ENCODE results near the gene FEM1C. TPM values are rescaled to one million over a fixed set of nuclear protein-coding genes. Genes with fewer than 3 reads are reported as not detected.

FEM1C gene
- total and polyA plus RNA-seq, 9 of the 15 experiments (the other 6 are each of a cell fraction or from before 2014, with no cell fraction given): 1.4 to 9.3 (median 4.3) TPM

DNA sequence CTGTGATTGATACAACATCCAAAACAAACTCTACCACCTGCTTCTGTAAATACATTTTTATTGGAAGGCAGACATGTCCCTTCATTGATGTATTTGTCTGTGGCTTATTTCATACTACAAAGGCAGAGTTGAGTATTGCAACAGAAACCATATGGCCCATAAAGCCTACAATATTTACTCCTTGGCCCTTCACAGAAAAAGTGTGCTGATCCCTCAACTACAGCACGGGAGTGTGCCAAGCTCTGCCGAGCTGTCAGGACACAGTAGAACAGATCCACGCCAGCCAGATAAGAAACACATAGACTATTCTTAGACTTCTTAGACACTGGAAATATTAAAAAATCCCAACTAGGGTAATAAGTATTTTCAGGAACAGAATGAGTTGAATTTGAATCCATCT is 44.5 kb upstream of the FEM1C start (continued):
- no peak for TF ChIP-seq CTCFL (IDR thresholded peaks at IDR 0.05; ENCODE audit: borderline replicate concordance, insufficient read depth, low read depth, low read length, poor library complexity, severe bottlenecking)
- no peak for TF ChIP-seq ZNF589 (CRISPR knock-in tag; IDR thresholded peaks at IDR 0.05; ENCODE audit: low read depth)
- TF ChIP-seq, protein P1, sequence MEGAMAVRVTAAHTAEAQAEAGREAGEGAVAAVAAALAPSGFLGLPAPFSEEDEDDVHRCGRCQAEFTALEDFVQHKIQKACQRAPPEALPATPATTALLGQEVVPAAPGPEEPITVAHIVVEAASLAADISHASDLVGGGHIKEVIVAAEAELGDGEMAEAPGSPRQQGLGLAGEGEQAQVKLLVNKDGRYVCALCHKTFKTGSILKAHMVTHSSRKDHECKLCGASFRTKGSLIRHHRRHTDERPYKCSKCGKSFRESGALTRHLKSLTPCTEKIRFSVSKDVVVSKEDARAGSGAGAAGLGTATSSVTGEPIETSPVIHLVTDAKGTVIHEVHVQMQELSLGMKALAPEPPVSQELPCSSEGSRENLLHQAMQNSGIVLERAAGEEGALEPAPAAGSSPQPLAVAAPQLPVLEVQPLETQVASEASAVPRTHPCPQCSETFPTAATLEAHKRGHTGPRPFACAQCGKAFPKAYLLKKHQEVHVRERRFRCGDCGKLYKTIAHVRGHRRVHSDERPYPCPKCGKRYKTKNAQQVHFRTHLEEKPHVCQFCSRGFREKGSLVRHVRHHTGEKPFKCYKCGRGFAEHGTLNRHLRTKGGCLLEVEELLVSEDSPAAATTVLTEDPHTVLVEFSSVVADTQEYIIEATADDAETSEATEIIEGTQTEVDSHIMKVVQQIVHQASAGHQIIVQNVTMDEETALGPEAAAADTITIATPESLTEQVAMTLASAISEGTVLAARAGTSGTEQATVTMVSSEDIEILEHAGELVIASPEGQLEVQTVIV (CRISPR knock-in tag; IDR thresholded peaks at IDR 0.05; ENCODE audit: borderline replicate concordance): no peak
- no peak for TF ChIP-seq U2AF1 (optimal IDR thresholded peaks at IDR 0.05; ENCODE audit: low read depth, low read length)
- no peak for TF ChIP-seq ZNF316 (IDR thresholded peaks at IDR 0.05)
- no peak for TF ChIP-seq YY1 (IDR thresholded peaks at IDR 0.05; ENCODE audit: borderline replicate concordance in 1 of 3, control insufficient read depth in 1 of 3, extremely low read depth in 1 of 3, insufficient read depth in 3 of 3, insufficient read length in 1 of 3, insufficient replicate concordance in 2 of 3, low read depth in 1 of 3, low read length in 2 of 3)
- TF ChIP-seq MAFK (IDR thresholded peaks at IDR 0.05; ENCODE audit: low read length): no peak
- TF ChIP-seq, protein P2, sequence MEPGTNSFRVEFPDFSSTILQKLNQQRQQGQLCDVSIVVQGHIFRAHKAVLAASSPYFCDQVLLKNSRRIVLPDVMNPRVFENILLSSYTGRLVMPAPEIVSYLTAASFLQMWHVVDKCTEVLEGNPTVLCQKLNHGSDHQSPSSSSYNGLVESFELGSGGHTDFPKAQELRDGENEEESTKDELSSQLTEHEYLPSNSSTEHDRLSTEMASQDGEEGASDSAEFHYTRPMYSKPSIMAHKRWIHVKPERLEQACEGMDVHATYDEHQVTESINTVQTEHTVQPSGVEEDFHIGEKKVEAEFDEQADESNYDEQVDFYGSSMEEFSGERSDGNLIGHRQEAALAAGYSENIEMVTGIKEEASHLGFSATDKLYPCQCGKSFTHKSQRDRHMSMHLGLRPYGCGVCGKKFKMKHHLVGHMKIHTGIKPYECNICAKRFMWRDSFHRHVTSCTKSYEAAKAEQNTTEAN (CRISPR knock-in tag; IDR thresholded peaks at IDR 0.05): no peak
